ENCODE data around the gene ZNF726.
"Not testable (repeated sequence)": the region's sequence is repeated elsewhere in the genome, so short reads cannot be mapped to it uniquely, and the experiment has no call there.

The ZNF726 gene

DNA sequence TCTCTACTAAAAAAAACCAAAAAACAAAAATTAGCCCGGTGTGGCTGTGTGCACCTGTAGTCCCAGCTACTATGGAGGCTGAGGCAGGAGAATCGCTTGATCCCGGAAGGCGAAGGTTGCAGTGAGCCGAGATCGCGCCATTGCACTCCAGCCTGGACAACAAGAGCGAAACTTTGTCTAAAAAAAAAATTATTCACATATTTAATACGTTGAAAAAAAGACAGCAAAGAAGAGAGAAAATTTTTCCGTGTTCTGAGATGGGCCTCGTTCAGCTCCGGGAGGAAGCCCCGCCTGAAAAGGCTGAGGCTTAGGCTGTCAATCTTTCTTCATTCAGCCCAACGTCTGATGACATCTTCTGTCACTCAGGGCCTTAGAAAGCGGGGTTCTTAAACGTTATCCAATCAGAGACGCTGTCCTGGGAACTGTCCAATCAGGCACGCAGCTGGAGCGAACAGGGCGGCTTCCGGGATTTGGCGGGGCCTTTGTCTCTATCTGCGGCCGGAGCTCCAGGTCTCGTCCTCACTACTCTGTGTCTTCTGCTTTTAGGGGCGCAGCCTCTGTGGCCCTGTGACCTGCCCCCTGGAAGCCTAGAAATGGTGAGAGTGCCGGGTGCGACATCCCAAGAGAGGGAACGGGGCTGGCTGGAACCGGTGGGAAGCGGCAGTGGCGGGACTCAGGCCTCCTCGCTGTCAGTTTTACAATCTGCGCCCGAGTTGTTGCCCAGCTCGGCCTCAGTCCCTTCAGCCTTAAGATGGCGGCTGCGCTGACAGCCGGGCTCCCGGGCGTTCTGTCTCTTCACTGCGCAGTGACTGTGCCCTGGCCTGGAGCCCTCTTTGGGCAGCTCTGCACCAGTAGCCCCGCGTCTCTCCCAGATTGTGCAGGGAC lies at the start of gene ZNF726:
TSS of gene ZNF726 (plus strand) at position 485 of the 885 bp plus-strand sequence. CDS start at position 594, 109 bp downstream.
- DNase-seq = peak; percentile 23

DNA sequence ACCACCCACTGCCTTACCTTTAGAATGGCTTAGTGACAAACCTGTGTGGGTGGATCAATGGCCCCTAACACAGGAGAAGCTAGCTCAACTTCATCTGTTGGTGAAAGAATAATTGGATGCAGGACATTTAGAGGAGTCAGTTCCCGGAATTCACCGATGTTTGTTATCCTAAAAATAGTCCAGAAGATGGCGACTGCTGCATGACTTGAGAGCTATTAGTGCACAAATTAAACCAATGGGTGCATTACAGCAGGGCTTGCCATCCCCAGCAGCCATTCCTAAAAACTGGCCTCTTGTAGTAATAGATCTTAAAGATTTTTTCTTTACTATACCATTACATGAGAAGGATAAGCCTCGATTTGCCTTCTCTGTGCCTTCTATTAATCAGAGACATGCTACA lies 46.8 kb upstream of the ZNF726 start:
- DNase-seq = no peak

DNA sequence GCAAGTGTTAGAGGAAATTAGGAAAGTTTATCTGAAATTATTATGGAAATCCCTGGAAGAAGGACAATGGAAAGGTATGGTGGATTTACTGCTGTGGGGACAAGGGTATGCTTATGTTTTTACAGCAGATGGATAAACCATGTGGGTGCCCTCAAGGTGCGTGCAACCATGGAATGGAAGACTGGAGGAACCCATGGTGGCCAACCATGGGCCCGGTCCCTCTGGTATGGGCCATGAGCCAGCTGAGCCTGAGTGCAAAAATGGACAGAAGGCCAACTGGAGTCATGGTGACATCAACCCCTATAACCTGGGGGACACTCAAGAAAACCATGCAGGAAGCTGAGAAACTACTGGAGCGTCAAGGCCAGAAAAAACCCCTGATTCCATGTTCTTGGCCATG lies 46.1 kb upstream of the ZNF726 start:
- no peak for DNase-seq

DNA sequence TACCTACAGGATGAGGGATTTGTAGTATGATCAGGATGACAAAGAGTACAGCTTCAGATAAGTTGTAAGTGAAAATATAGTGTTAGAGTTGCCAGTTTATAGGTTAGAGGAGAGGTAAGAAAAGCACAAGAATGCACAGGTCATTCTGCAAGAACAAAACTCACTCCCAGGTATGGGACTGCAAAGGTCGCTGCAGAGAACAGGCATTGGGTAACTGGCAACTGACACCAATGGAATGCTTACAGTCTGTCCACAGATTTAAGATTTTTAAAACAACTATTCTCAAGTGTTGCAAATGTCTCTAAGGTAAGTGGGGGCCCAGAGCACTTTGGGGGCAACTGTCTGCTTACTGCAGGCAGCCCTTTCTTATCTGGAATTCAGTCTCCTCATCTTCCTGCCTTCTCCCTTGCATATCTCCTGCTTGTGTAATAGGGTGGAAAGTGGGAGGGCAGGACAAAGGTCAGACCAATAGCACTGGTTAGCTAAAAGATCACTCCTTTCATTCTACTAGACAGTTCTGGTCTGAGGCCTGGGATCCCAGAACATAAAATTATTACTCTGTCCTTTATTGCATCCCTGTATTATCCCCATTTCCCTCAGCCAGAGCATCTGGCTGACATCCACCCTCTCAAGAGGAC lies 42.3 kb upstream of the ZNF726 start:
- no peak for DNase-seq

DNA sequence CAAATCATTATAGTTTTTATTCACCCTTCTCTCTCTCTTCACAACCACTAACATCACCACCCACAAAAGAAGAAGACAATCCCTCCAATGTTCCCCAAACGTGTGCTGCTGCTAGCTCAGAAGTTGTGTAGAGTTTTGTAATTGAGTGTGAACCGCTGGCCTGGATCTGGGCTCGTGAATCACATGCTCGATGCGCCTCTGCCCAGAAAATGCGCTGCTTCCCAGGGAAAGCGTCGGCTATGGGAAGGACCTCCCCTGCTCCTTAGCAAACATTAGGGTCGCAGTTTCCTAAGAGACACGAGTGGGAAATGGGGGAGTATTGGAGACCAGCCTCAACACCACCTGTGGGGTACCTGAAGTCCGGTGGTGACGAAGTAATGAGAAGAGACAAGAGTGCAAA lies 38.4 kb upstream of the ZNF726 start:
- no peak for DNase-seq

DNA sequence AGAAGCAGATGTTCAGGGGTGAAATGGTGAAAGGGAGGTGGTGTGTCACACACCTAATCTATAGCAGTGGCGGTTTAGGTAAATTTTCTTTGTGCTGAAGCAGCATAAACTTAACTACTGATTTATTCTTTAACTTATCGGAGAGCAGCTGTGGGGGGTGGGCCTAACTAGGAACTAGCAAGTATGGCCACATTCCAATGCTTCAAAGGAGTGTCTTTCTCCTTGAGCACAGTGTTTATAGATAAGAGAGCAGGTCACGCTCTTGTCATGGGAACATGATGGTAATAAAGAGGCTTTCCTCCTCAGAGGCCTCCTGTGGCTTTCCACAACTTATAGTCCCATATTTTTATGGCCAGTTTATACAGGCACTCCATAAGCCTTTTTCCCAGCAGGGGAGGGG lies 37.9 kb upstream of the ZNF726 start:
- DNase-seq = not testable (repeated sequence)

DNA sequence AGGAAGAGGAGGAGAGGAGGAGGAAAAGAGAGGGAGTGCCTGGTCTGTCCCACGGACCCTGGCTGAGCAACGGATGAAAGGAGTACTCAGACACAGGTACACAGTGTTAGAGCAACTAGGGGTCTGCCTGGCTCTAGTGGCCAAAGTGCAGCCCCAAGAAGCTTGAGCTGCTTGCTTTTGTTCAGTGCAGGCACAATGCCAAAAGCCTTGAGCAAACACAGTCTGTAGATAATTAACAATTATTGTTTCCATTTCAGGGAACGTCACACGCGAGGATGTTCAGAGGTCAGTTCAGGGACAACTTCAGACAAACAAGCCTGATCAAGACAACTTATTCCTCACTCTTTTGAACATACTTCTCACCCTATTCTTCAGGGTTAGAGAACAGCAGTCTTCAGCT lies 32.2 kb upstream of the ZNF726 start:
- no peak for DNase-seq

DNA sequence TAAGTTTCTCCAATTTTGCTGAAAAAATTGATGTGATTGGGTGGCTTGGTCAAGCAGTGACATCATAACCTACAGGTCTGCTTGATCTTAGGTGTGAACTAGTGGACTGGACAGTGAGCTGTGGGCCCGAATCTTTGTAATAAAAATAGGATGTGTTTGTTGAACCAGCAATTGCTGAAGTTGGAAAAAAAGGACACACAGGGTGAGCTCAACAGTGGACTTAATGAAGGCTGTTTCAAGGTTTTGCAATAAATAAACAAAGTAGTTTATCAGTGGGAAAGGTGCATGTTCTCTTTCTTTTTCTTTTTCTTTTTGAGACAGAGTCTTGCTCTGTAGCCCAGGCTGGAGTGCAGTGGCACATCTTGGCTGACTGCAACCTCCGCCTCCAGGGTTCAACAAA lies 30.3 kb upstream of the ZNF726 start:
- DNase-seq = no peak

DNA sequence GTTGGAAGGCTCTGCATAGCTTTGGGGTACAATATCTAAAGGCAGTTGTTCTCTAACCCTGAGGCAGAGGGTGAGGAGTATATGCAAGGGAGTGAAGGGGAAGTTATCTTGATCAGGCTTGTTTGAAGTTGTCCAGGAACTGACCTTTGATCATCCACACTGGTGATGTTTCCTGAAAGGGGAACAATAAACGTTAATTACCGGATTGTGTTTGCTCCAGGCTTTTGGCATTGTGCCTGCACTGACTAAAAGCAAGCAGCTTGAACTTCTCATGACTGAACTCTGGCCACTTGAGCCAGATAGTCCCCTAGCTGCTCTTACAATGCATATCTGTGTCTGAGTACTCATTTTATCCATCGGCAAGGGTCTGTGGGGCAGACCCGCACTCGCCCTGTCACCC lies 27.0 kb upstream of the ZNF726 start:
- no peak for DNase-seq

DNA sequence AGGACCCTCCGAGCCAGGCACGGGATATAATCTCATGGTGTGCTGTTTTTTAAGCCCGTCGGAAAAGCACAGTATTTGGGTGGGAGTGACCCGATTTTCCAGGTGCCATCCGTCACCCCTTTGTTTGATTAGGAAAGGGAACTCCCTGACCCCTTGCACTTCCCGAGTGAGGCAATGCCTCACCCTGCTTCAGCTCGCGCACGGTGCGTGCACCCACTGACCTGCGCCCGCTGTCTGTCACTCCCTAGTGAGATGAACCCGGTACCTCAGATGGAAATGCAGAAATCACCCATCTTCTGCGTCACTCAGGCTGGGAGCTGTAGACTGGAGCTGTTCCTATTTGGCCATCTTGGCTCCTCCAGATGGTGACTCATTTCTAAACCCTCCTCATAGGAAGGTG lies 18.6 kb upstream of the ZNF726 start:
- not testable (repeated sequence) for DNase-seq

DNA sequence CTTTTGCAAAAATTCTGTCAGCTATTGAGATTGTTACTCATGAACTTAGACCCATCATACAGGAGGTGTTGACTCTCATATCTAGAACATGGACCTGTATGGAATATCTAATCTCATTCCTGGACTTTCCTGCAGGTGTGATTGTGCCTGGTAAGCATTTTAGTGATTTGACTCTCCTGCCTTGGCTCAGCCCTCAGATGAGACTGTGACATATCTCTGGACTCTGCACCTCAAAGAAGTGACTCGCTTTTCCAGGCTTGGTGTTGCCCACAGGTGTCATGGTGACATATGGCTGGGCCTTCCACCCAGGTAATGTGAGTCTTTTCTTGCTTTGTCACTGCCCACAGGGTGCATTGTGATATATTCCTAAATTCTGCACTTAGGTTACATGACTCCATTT lies 17.8 kb upstream of the ZNF726 start:
- no peak for DNase-seq

DNA sequence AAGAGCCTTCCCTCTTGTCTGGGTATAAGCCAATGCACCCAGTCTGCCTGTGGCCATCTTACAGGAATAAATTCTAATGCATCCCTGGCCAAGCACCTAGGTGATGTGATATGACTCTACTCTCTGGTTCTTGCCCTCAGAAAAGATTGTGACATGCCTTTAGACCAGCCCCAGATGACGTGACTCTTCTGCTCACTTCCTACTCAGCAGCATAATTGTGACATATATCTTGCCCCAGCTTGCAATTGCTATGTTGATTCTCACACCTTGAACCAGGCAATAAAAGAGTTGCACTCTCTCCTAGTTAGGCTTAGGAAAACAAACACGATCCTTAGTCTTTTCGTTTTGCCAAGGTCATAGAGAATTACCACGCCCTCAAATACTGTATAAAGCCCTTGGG lies 13.3 kb upstream of the ZNF726 start:
- no peak for DNase-seq

DNA sequence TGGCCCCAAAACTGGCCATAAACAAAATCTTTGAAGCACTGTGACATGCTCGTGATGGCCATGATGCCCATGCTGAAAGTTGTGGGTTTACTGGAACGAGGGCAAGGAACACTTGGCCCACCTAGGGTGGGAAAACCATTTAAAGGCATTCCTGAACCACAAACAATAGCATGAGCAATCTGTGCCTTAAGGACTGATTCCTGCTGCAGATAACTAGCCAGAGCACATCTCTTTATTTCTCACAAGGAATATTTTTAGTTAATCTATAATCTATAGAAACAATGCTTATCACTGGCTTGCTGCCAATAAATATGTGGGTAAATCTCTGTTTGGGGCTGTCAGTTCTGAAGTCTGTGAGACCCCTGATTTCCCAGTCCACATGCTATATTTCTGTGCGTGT lies 10.3 kb upstream of the ZNF726 start:
- DNase-seq = no peak

DNA sequence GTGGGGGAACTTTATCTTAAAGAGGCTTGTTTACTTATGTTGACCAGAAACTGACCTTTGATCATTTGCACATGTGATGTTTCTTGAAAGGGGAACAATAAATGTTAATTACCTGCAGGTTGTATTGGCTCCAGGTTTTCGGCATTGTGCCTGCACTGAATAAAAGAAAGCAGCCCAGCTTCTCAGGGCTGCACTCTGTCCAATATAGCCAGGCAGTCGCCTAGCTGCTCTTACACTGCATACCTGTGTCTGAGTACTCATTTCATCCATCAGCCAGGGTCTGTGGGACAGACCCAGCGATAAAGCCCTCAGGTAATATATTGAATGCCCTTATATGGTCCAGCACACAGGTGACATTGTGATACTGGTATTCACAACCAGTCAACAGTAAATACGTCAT lies 8.9 kb upstream of the ZNF726 start:
- no peak for DNase-seq

DNA sequence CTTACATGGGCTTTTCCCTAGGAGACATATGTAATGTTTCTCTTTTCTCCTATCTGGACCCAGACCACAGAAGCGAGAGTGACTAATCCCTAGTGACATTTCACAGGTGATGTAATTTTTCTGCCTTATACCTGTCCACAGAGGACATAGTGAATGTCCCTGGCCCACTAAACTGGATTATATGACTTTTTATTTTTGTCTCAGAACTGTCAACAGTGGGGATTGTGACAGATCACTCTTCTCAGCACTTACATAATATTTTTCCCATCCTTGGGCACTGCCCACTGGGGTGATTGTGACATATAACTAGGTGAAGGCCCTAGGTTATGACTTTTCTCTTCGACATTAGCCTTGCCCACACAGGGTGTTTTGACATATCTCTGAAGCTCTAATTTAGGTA lies 7.9 kb upstream of the ZNF726 start:
- DNase-seq = no peak

DNA sequence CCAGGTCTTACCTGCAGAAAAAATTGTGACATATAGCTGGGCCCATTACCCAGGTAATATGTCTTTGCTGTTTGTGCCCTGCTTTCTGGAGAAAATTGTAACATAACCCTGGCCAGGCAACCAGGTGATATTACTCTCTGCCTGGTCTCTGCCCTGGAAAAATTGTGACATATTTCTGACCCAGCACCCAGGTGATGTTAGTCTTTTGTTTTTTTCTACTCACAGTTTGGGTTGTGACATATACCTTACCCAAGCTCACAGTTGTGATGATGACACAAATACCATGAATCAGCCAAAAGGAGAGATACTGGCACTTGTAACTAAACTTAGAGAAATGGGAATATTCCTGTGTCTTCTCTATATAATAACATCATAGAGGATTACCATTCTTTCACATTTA lies 6.5 kb upstream of the ZNF726 start:
- no peak for DNase-seq

DNA sequence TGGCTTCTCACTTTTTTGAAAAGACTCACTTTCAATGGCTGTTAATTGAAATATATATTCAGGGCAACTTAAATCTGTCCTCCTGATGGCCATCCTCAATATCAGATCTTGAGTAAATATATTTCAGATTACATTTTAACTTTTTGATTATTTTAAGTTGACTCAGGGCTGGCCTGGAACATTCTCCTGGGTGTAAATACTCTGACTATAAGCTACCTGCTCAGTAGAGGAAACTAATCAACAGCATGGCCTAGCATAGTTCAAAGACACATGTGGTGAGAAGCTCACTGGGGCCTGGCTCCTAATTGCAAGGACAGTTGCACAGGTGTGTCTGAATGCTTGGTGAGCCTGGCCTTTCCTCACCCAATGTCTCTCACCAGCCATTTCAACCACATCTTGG lies 5.5 kb upstream of the ZNF726 start:
- DNase-seq = no peak

DNA sequence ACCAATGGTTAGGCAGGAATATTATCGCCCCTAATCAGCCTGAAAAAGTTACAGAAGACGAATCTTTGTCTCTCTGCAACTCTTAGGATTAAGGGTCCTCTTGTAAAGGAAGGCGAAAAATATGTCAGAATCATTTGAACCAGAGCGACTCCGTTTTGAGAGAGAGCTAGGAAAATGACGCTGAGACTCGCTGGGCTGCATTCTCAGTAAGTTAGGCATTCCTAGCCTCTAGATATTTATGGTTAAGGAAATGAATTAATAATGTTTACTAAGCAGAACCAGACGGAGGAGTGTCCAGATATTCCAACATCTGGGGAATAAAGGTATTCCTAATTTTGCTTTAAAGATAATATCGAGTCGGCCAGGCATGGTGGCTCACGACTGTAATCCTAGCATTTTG lies 755 bp upstream of the ZNF726 start:
- DNase-seq = no peak

DNA sequence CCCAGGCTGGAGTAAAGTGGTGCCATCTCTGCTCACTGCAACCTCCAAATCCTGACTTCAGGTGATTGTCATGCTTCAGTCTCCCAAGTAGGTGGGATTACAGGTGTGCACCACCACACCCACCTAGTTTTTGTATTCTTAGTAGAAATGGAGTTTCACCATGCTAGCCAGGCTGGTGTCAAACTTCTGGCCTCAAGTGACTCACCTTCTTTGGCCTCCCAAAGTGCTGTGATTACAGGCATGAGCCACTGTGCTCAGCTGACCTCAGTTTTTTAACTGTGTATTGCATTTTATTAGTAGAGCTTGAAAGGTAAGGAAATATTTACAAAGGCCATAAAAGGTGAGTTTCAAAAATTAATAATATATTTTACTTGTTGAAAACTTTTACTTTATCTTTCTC lies 2.3 kb downstream of the ZNF726 start:
- no peak for DNase-seq

DNA sequence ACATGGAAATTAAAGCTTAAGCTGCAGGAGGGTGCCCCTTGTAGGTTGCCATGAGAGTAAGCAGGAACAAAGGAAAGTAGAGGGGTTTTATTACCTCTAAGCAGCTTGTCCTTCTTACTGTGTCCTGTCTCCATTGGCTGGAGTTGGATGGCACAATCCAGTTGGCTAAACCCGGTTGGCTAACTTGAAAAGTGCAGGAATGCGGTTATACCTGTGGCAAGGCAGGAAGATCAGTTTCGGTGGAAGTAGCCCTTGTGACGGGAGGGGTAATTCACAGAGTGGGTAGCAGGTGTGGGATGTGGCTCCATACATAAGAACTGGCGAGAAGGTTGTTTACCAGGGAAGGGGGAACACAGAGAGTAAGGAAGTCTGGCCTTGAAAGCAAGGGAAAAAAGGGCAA lies 3.2 kb downstream of the ZNF726 start:
- DNase-seq = no peak

DNA sequence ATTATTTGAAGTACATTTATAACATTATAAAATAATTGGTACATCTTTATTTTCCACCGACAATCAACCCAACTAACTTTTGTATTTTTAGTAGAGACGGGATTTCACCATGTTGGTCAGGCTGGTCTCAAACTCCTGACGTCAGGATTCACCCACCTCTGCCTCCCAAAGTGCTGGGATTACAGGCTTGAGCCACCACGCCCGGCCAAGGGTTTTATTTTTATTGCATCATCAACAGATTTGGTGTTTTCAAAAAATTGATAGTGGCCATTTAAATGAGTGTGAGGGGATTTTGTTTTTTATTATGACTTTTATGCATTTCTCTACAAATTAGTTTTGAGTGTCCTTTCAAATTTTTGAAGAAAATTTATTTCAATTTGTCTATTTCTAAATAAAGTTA lies 10.6 kb downstream of the ZNF726 start:
- no peak for DNase-seq

DNA sequence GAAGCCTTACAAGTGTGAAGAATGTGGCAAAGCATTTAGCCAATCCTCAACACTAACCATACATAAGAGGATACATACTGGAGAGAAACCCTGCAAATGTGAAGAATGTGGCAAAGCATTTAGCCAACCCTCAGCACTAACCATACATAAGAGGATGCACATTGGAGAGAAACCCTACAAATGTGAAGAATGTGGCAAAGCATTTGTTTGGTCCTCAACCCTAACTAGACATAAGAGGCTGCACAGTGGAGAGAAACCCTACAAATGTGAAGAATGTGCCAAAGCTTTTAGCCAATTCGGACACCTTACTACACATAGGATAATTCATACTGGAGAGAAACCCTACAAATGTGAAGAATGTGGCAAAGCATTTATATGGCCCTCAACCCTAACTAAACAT lies 18.2 kb downstream of the ZNF726 start:
- no peak for DNase-seq

DNA sequence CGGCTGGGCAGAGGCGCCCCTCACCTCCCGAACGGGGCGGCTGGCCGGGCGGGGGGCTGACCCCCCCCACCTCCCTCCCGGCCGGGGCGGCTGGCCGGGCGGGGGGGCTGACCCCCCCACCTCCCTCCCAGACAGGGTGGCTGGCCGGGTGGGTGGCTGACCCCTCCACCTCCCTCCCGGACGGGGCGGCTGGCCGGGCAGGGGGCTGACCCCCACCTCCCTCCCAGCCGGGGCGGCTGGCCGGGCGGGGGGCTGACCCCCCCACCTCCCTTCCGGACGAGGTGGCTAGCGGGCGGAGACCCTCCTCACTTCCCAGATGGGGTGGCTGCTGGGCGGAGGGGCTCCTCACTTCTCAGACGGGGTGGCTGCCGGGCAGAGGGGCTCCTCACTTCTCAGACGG lies 22.3 kb downstream of the ZNF726 start:
- DNase-seq = not testable (repeated sequence)

DNA sequence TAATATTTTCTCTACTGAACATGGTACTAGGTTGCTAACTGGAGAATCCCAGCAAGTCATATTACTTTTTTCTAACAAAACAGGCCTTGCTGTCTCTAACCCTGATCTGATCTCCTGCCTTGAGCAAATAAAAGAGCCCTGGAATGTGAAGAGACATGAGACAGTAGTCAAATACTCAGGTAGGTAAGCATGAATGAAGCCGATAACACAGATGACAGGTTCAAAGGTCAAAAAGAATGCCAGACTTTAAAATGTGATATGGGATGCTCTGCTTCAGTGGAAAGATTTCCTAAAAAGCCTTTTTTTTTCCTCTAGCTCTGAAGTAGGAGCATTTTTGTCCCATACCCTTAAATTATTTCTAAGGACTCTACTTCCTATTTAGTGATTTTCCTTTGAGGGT lies 28.7 kb downstream of the ZNF726 start:
- DNase-seq = no peak

DNA sequence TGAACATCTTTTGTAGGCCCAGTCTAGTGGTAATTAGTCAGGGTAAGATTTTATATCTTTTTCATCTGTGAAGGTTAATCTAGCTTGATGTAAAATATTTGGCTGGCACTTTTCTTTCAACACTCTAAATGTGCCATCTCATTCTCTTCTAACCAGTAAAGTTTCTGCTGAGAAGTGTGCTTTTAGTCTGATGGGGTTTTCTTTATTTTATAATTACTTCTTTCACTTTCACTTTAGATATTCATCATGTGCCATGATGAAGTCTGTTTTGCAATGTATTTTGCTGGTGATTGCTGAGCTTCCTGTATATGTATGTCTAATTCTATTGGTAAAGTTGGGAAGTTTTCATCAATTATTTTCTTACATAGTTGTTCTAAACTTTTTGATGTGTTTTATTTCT lies 31.9 kb downstream of the ZNF726 start:
- no peak for DNase-seq
